HG03280 (cell line): ENCODE measurements around the gene MX2.

Source experiments
- ATAC-seq: cut with Tn5 transposase; IDR thresholded peaks from one replicate; pipeline ENCODE4 v1.9.1; 2021; ENCODE audit warnings: mild to moderate bottlenecking, moderate library complexity; ENCODE audit not compliant: unreplicated experiment

MX2 gene

GRCh38 chr21:41432562-41433460, 71.0 kb downstream of the MX2 start:
- ATAC-seq: no peak

- ATAC-seq: no peak
Observed at GRCh38 chr21:41433566-41433965, 71.7 kb downstream of the MX2 start.

- no peak for ATAC-seq
Observed at GRCh38 chr21:41435706-41436105, 73.9 kb downstream of the MX2 start.

GRCh38 chr21:41437729-41438128, 75.9 kb downstream of the MX2 start:
- ATAC-seq: no peak

- no peak for ATAC-seq
Observed at GRCh38 chr21:41438425-41439113, 76.7 kb downstream of the MX2 start.

GRCh38 chr21:41439248-41439647, 77.4 kb downstream of the MX2 start:
- no peak for ATAC-seq

GRCh38 chr21:41441546-41441945, 79.7 kb downstream of the MX2 start:
- no peak for ATAC-seq

- ATAC-seq: no peak
Observed at GRCh38 chr21:41442481-41443186, 80.8 kb downstream of the MX2 start.

- ATAC-seq: no peak
Observed at GRCh38 chr21:41443562-41443961, 81.7 kb downstream of the MX2 start.

- no peak for ATAC-seq
Observed at GRCh38 chr21:41444703-41445464, 83.1 kb downstream of the MX2 start.

GRCh38 chr21:41445465-41445862, 83.6 kb downstream of the MX2 start:
- ATAC-seq: no peak

- no peak for ATAC-seq
Observed at GRCh38 chr21:41446586-41446985, 84.8 kb downstream of the MX2 start.

GRCh38 chr21:41447356-41447755, 85.5 kb downstream of the MX2 start:
- no peak for ATAC-seq

GRCh38 chr21:41449613-41450012, 87.8 kb downstream of the MX2 start:
- ATAC-seq: no peak

- ATAC-seq: no peak
Observed at GRCh38 chr21:41451753-41452676, 90.2 kb downstream of the MX2 start.

- no peak for ATAC-seq
Observed at GRCh38 chr21:41453198-41453597, 91.4 kb downstream of the MX2 start.

- ATAC-seq: no peak
Observed at GRCh38 chr21:41453761-41454160, 91.9 kb downstream of the MX2 start.

GRCh38 chr21:41458121-41458520, 96.3 kb downstream of the MX2 start:
- no peak for ATAC-seq

- no peak for ATAC-seq
Observed at GRCh38 chr21:41458559-41458958, 96.7 kb downstream of the MX2 start.
